Mesothelial cell of epicardium (in vitro differentiated cells): Measurements from ENCODE around the gene OR1Q1. TPM values are rescaled to one million over a fixed set of nuclear protein-coding genes. Genes with fewer than 3 reads are reported as not detected.
"Not testable (repeated sequence)": the region's sequence is repeated elsewhere in the genome, so short reads cannot be mapped to it uniquely, and the experiment has no call there.

Experiments used
- DNase-seq, 2 experiments: peaks; one replicate each; pipeline ENCODE4 v3.0.0; 2021; ENCODE audit warnings: low spot score in 2 of 2; ENCODE audit not compliant: unreplicated experiment in 2 of 2
- H3K27ac Mint-ChIP-seq: 2 replicates; pipeline ENCODE4 v1.8.0; 2021; ENCODE audit warnings: mixed read lengths
- H3K27me3 Mint-ChIP-seq: 2 replicates; pipeline ENCODE4 v1.8.0; 2021; ENCODE audit warnings: low read depth, mixed read lengths
- H3K36me3 Mint-ChIP-seq: 2 replicates; pipeline ENCODE4 v1.8.0; 2021; ENCODE audit warnings: mixed read lengths
- H3K4me1 Mint-ChIP-seq: 2 replicates; pipeline ENCODE4 v1.8.0; 2021; ENCODE audit warnings: mixed read lengths
- H3K4me3 Mint-ChIP-seq: 2 replicates; pipeline ENCODE4 v1.8.0; 2021; ENCODE audit warnings: mild to moderate bottlenecking, moderate library complexity, mixed read lengths
- H3K9me3 Mint-ChIP-seq: 2 replicates; pipeline ENCODE4 v1.8.0; 2021; ENCODE audit warnings: mixed read lengths
- CTCF ChIP-seq: fragments of 200-600 bp; sonication (generic); IDR thresholded peaks from one replicate; pipeline ENCODE4 v1.5.0; 2021; ENCODE audit warnings: antibody characterized with exemption; ENCODE audit not compliant: unreplicated experiment
- total RNA-seq: library from RNA; stranded (reverse); gene quantifications from 3 replicates; pipeline ENCODE4 v1.2.1, GENCODE V29; 2021

OR1Q1 gene
- total RNA-seq, result not detected in 3 replicates

- no peaks in the 10 kb centered on the region for H3K4me1 Mint-ChIP-seq
- TF ChIP-seq CTCF, result no peak
- H3K36me3 Mint-ChIP-seq, result no peaks in the 10 kb centered on the region
- H3K4me3 Mint-ChIP-seq, result no peak within 1 kb of the TSS
- H3K27me3 Mint-ChIP-seq, result no peaks in the 10 kb centered on the region
- H3K9me3 Mint-ChIP-seq, result peaks cover 63% of the 10 kb centered on the region
- no peak within 1 kb of the TSS for H3K27ac Mint-ChIP-seq
- DNase-seq, result no peak
Observed at GRCh38 chr9:122614362-122614761, at the start of gene OR1Q1. OR1Q1 (plus strand) TSS chr9:122614738; CDS start chr9:122614738, 0 bp downstream.

GRCh38 chr9:122567901-122568300 is 46.6 kb upstream of the OR1Q1 start:
- no peak overlapping the region for H3K4me3 Mint-ChIP-seq
- H3K27me3 Mint-ChIP-seq, result no peaks in the 10 kb centered on the region
- no peak for DNase-seq
- no peak for TF ChIP-seq CTCF
- H3K9me3 Mint-ChIP-seq, result peaks cover 71% of the 10 kb centered on the region
- no peaks in the 10 kb centered on the region for H3K4me1 Mint-ChIP-seq
- no peaks in the 10 kb centered on the region for H3K36me3 Mint-ChIP-seq
- no peak overlapping the region for H3K27ac Mint-ChIP-seq

- TF ChIP-seq CTCF, result no peak
- Mint-ChIP-seq H3K9me3 (peaks cover 78% of the 10 kb centered on the region), H3K36me3 (no peaks in the 10 kb centered on the region)
Observed at GRCh38 chr9:122572456-122572855, 42.1 kb upstream of the OR1Q1 start.

GRCh38 chr9:122579874-122580273 is 34.7 kb upstream of the OR1Q1 start:
- Mint-ChIP-seq H3K27ac (no peak overlapping the region), H3K9me3 (peaks cover 46% of the 10 kb centered on the region), H3K4me3 (no peak overlapping the region), H3K4me1 (no peaks in the 10 kb centered on the region), H3K27me3 (no peaks in the 10 kb centered on the region), H3K36me3 (no peaks in the 10 kb centered on the region)
- DNase-seq, result no peak
- no peak for TF ChIP-seq CTCF

More at GRCh38 chr9:122572456-122572855, 42.1 kb upstream of the OR1Q1 start:
- H3K27ac Mint-ChIP-seq, result no peak overlapping the region
- H3K4me3 Mint-ChIP-seq, result no peak overlapping the region
- no peaks in the 10 kb centered on the region for H3K27me3 Mint-ChIP-seq
- no peaks in the 10 kb centered on the region for H3K4me1 Mint-ChIP-seq
- DNase-seq, result no peak

GRCh38 chr9:122580360-122580759 is 34.2 kb upstream of the OR1Q1 start:
- Mint-ChIP-seq H3K27me3 (no peaks in the 10 kb centered on the region), H3K4me1 (no peaks in the 10 kb centered on the region), H3K9me3 (peaks cover 46% of the 10 kb centered on the region), H3K27ac (no peak overlapping the region), H3K36me3 (no peaks in the 10 kb centered on the region), H3K4me3 (no peak overlapping the region)
- TF ChIP-seq CTCF, result no peak
- DNase-seq, result no peak

- not testable (repeated sequence) for H3K4me1 Mint-ChIP-seq, H3K4me3 Mint-ChIP-seq, DNase-seq, H3K27ac Mint-ChIP-seq, H3K36me3 Mint-ChIP-seq, H3K27me3 Mint-ChIP-seq
- peaks cover 38% of the 10 kb centered on the region for H3K9me3 Mint-ChIP-seq
Observed at GRCh38 chr9:122583284-122583683, 31.3 kb upstream of the OR1Q1 start, which contains the start of gene OR1L8. OR1L8 (minus strand) TSS chr9:122583384; CDS start chr9:122568477, 14,907 bp downstream.
